ENCODE measurements around the gene EGLN1. TPM values are rescaled to one million over a fixed set of nuclear protein-coding genes. Genes with fewer than 3 reads are reported as not detected.
A peak's percentile ranks its signal among the peaks of the same experiment; 100 is the strongest.

Gene EGLN1
- total RNA-seq, 1 donor from 2014 or later, result 19.9 TPM

DNA sequence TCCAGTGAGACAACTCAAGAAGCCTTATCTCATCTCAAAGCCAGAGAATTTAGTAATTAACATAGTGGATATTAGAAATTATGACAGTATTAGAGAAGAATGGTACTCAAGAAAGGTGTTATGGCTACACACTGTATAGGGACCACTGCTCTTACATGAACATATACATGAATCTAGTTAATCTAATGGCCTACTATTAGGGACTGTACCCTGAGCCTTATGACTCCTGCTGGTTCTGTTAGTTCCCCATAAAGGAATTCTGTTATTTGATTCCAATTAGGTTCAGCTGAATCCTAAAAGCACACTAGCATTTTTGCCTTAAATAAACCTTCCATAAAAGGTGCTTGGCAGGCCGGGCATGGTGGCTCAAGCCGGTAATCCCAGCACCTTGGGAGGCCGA is 39.7 kb downstream of the EGLN1 start:
- Mint-ChIP-seq H3K27ac (no peak overlapping the region), H3K4me3 (ENCODE audit: low read depth) (no peak overlapping the region), H3K4me1 (ENCODE audit: low read depth) (peaks cover 3% of the 10 kb centered on the region), H3K36me3 (ENCODE audit: insufficient read depth) (no peaks in the 10 kb centered on the region), H3K27me3 (no peaks in the 10 kb centered on the region), H3K9me3 (ENCODE audit: low read depth) (no peaks in the 10 kb centered on the region)
- no peak for TF ChIP-seq CTCF (IDR thresholded peaks at IDR 0.05; ENCODE audit: unreplicated experiment)
- no peak for DNase-seq (ENCODE audit: low spot score, unreplicated experiment)

GRCh38 chr1:231381729-231382128 is 40.4 kb downstream of the EGLN1 start:
- no peak for DNase-seq (ENCODE audit: low spot score, unreplicated experiment)
- TF ChIP-seq CTCF (IDR thresholded peaks at IDR 0.05; ENCODE audit: unreplicated experiment), result no peak
- H3K27ac Mint-ChIP-seq, result no peak overlapping the region
- H3K9me3 Mint-ChIP-seq (ENCODE audit: low read depth), result no peaks in the 10 kb centered on the region
- H3K4me1 Mint-ChIP-seq (ENCODE audit: low read depth), result peaks cover 3% of the 10 kb centered on the region
- H3K27me3 Mint-ChIP-seq, result no peaks in the 10 kb centered on the region
- H3K4me3 Mint-ChIP-seq (ENCODE audit: low read depth), result no peak overlapping the region
- H3K36me3 Mint-ChIP-seq (ENCODE audit: insufficient read depth), result no peaks in the 10 kb centered on the region

DNA sequence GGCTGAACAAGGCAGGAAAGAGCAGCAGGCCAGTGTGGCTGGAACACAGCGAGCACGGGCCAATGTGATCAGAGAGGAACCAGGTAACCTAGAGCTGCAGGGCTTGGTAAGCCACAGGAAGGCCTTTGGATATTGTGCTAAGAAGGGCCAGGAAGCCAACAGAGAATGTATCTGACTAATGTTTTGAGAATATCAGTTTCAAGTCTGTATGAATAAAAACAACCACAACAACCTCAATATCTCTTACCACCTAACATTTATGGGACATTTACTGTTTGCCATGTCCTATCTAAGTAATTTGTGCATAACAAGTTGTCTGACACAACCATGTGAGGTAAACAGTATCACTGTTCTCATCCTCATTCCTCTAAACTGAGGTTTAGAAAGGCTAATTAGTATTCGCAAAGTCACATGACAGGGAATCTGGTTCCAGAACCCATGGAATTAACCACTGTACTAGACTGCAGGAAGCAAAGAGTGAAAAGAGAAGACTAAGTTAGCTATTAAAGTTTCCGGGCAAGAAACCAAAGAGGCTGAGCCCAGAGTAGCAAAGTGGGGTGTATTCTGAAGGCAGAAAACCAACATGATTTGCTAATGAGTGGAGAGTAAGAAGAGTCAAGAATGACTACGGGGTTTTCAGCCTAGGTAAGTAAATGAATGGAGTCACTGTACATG is 45.1 kb downstream of the EGLN1 start:
- no peak for DNase-seq (ENCODE audit: low spot score, unreplicated experiment)
- peak overlapping the region; percentile 62 for H3K27ac Mint-ChIP-seq
- no peak overlapping the region for H3K4me3 Mint-ChIP-seq (ENCODE audit: low read depth)
- TF ChIP-seq CTCF (IDR thresholded peaks at IDR 0.05; ENCODE audit: unreplicated experiment), result no peak
- no peaks in the 10 kb centered on the region for H3K9me3 Mint-ChIP-seq (ENCODE audit: low read depth)
- no peaks in the 10 kb centered on the region for H3K4me1 Mint-ChIP-seq (ENCODE audit: low read depth)
- no peaks in the 10 kb centered on the region for H3K36me3 Mint-ChIP-seq (ENCODE audit: insufficient read depth)
- no peaks in the 10 kb centered on the region for H3K27me3 Mint-ChIP-seq

DNA sequence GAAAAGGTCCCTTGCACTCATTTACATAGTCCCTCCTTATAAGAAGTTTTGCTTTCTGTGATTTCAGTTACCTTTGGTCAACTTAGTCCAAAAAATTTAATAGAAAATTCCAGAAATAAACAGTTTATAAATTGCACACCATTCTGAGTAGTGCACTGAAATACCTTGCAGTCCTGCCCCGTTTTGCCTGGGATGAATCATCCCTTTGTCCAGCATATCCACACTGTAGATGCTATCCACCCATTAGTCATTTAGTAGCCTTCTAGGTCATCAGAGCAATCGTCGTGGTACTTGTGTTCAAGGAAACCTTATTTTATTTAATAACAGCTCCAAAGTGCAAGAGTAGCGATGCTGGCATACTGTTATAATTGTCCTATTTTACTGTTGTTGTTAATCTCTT is 46.0 kb downstream of the EGLN1 start:
- Mint-ChIP-seq H3K9me3 (ENCODE audit: low read depth) (no peaks in the 10 kb centered on the region), H3K27me3 (no peaks in the 10 kb centered on the region), H3K27ac (no peak overlapping the region), H3K4me1 (ENCODE audit: low read depth) (no peaks in the 10 kb centered on the region), H3K4me3 (ENCODE audit: low read depth) (no peak overlapping the region), H3K36me3 (ENCODE audit: insufficient read depth) (no peaks in the 10 kb centered on the region)
- DNase-seq (ENCODE audit: low spot score, unreplicated experiment), result no peak
- TF ChIP-seq CTCF (IDR thresholded peaks at IDR 0.05; ENCODE audit: unreplicated experiment), result no peak

DNA sequence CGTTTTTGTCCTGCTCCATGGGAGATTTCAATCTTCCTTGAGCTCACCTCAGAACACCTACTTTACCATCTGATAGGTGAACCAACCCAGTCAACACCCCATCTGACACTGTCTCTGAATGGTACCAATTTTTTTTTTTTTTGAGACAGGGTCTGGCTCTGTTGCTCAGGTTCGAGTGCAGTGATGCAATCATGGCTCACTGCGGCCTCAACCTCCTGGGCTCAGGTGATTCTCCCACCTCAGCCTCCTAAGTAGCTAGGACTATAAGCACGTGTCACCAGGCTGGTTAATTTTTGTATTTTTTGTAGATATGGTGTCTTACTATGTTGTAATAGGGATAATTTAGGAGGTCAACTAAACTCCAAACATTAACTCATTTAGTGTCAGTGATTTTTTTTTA is 47.7 kb downstream of the EGLN1 start:
- DNase-seq (ENCODE audit: low spot score, unreplicated experiment), result no peak
- Mint-ChIP-seq H3K9me3 (ENCODE audit: low read depth) (no peaks in the 10 kb centered on the region), H3K4me1 (ENCODE audit: low read depth) (no peaks in the 10 kb centered on the region), H3K27me3 (no peaks in the 10 kb centered on the region), H3K4me3 (ENCODE audit: low read depth) (no peak overlapping the region), H3K36me3 (ENCODE audit: insufficient read depth) (no peaks in the 10 kb centered on the region), H3K27ac (no peak overlapping the region)
- TF ChIP-seq CTCF (IDR thresholded peaks at IDR 0.05; ENCODE audit: unreplicated experiment), result no peak

All from progenitor cell of endocrine pancreas (in vitro differentiated cells).